ENCODE measurements around the gene AKT1S1. TPM values are rescaled to one million over a fixed set of nuclear protein-coding genes. Genes with fewer than 3 reads are reported as not detected.

AKT1S1 gene
- total RNA-seq, 1 experiment from 2014 or later, result 42.3 TPM

- TSS peak; percentile 53 for BruUV-seq (replicated peaks)
- CTCF ChIA-PET, result no interaction called here
Measured at GRCh38 chr19:49849433-49850220, 27.5 kb downstream of the AKT1S1 start.

GRCh38 chr19:49848938-49849337 is 28.2 kb downstream of the AKT1S1 start:
- peaks cover 17% of the 10 kb centered on the region; the same call in 1 of the 2 replicates for H4K20me1 ChIP-seq (ENCODE audit: low read length)
- no peaks in the 10 kb centered on the region for H3K9me3 ChIP-seq (ENCODE audit: low read length)
- ATAC-seq (no peak), DNase-seq (peak; percentile 30)
- peak overlapping the region; percentile 68 for H3K4me2 ChIP-seq (ENCODE audit: low read length)
- no peaks in the 10 kb centered on the region for H3K27me3 ChIP-seq (ENCODE audit: low read length)
- H3K36me3 ChIP-seq (ENCODE audit: low read depth, low read length), result no peaks in the 10 kb centered on the region
- H2AFZ ChIP-seq (ENCODE audit: low read length), result no peak overlapping the region
- no TSS peak for BruUV-seq (replicated peaks)
- H3K9me2 ChIP-seq (replicated peaks; ENCODE audit: low read length), result no peaks in the 10 kb centered on the region
- H3K9ac ChIP-seq (ENCODE audit: low read length), result no peak overlapping the region; the same call in 1 of the 2 replicates
- CTCF ChIA-PET, result no interaction called here
- POLR2A ChIA-PET (ENCODE audit: unreplicated experiment), result no interaction called here
- TF ChIP-seq EZH2phosphoT487 (IDR thresholded peaks at IDR 0.05; ENCODE audit: borderline replicate concordance, low read length) (no peak), EZH2 (IDR thresholded peaks at IDR 0.05; ENCODE audit: low read length, unreplicated experiment) (no peak), CTCF (conservative IDR thresholded peaks at IDR 0.05; ENCODE audit: low read depth, low read length) (no peak)
- H3F3A ChIP-seq (ENCODE audit: low read length, unreplicated experiment), result no peaks in the 10 kb centered on the region
- H3K4me1 ChIP-seq (ENCODE audit: insufficient read depth, low read length), result peaks cover 37% of the 10 kb centered on the region
- H3K79me2 ChIP-seq (ENCODE audit: low read length), result peaks cover 35% of the 10 kb centered on the region
- peak overlapping the region; percentile 66 for H3K27ac ChIP-seq (ENCODE audit: low read length)
- H3K4me3 ChIP-seq (ENCODE audit: low read length), result no peak overlapping the region
- intact Hi-C loops (cut with micrococcal nuclease), result loop anchor here (5.0 kb wide), 1 partner anchor 97 kb away; no protein-coding TSS in a partner anchor

More at GRCh38 chr19:49849433-49850220, 27.5 kb downstream of the AKT1S1 start:
- H3K9me2 ChIP-seq (replicated peaks; ENCODE audit: low read length), result no peaks in the 10 kb centered on the region
- ATAC-seq (no peak), DNase-seq (no peak)
- no peaks in the 10 kb centered on the region for H3K36me3 ChIP-seq (ENCODE audit: low read depth, low read length)
- H3K9me3 ChIP-seq (ENCODE audit: low read length), result no peaks in the 10 kb centered on the region
- H3K4me3 ChIP-seq (ENCODE audit: low read length), result peak overlapping the region; percentile 86
- no peaks in the 10 kb centered on the region for H3K27me3 ChIP-seq (ENCODE audit: low read length)
- peak overlapping the region; percentile 89 for H3K9ac ChIP-seq (ENCODE audit: low read length)
- peak overlapping the region; percentile 89 for H2AFZ ChIP-seq (ENCODE audit: low read length)
- POLR2A ChIA-PET (ENCODE audit: unreplicated experiment), result interaction anchor here (0.5 to 0.9 kb wide), 4 partner anchors 18 to 91 kb away, joined by 3 to 23 read pairs (median 5); partner anchors contain the start of gene PNKP
- intact Hi-C loops (cut with micrococcal nuclease), result loop anchor here (1.0 to 5.0 kb wide), 4 partner anchors 31 to 97 kb away; partner anchors contain the start of genes AP2A1, FUZ and MED25
- H3K4me1 ChIP-seq (ENCODE audit: insufficient read depth, low read length), result peaks cover 37% of the 10 kb centered on the region
- H4K20me1 ChIP-seq (ENCODE audit: low read length), result peaks cover 23% of the 10 kb centered on the region; the same call in 1 of the 2 replicates
- H3K4me2 ChIP-seq (ENCODE audit: low read length), result peak overlapping the region; percentile 93
- H3F3A ChIP-seq (ENCODE audit: low read length, unreplicated experiment), result no peaks in the 10 kb centered on the region
- peak overlapping the region; percentile 91 for H3K27ac ChIP-seq (ENCODE audit: low read length)
- TF ChIP-seq CTCF (conservative IDR thresholded peaks at IDR 0.05; ENCODE audit: low read depth, low read length), result no peak
- TF ChIP-seq EZH2phosphoT487 (IDR thresholded peaks at IDR 0.05; ENCODE audit: borderline replicate concordance, low read length), result no peak
- TF ChIP-seq EZH2 (IDR thresholded peaks at IDR 0.05; ENCODE audit: low read length, unreplicated experiment), result no peak
- H3K79me2 ChIP-seq (ENCODE audit: low read length), result peaks cover 41% of the 10 kb centered on the region

Measured in PC-3 (cell line).